ENCODE results near the gene UTS2.

UTS2 gene

GRCh38 chr1:7862211-7863060 is 9.6 kb upstream of the UTS2 start:
- no peak for DNase-seq

DNA sequence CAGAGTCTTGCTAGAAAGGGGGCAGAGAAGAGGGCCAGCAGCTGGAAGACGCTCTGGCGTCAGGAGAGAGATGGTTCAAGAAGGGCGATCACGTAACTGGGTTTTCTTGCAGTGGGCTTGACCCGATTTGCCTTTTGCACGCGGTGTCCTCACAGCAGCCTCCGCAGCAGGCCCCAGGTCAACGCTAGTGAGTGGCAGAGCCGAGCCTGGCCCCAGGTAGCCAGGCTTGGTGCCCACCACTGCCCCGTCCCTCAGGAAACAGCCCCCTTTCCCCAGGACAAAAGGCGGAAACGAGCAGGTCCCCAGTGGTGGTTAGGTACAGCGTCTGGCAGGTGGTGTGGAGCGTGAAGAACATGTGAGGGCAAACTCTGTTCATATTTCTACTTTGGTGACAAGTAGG is 8.6 kb upstream of the UTS2 start:
- DNase-seq = no peak

DNA sequence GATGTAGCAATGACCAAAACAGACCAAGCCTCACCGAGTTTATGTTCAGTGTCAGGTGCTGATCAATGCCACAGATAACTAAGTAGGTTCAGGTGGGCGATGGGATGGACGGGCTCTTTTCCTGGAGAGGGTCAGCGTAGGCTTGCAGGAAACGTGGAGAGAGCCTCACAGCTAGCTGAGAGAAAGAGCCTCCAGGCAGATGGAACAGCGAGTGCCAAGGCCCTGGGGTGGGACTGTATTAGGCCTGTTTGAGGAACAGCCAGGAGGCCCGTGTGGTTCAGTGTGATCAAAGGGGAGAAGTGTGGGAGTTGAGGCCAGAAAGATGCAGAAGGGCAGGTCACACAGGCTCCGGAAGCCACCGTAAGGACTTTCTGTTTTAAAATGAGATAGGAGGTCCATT is 7.3 kb upstream of the UTS2 start:
- DNase-seq = no peak

- no peak for DNase-seq
Observed at GRCh38 chr1:7859406-7859805, 6.5 kb upstream of the UTS2 start.

- DNase-seq = no peak
Observed at GRCh38 chr1:7857985-7858384, 5.1 kb upstream of the UTS2 start.

DNA sequence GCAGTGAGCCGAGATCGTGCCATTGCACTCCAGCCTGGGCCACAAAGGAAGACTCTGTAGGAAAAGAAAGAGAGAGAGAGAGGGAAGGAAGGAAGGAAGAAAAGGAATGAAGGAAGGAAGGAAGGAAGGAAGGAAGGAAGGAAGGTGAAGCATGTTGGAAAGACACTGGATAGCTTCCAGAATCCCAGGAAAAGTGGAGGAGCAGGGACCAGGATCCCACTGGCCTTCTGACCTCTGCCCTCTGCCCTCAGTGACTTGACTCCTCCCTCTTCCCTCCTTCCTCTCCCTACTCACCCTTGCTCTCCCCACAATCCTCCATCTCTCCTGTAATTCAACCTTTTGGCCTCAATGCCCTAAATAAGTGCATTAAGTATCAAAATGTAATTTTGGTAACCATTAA is 4.1 kb upstream of the UTS2 start:
- no peak for DNase-seq

DNA sequence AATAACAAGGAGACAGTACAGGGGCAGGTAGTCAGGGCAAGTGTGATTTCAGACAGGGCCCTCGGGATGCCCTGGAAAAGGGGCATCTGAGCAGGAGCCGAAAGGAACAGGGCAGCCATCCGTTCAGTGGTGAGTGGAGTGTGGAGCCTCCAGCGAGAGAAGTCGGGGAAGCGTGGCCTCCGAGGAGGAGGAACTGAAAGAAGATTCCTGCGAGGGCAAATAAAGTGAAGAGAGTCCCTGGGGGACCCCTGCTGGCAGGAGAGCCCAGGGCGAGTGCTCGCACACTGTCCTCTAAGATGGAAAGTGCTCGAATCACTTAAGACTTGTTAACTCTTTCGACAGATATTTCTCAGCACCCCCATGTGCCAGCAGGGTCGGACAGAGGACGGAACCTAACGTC is 3.5 kb upstream of the UTS2 start:
- no peak for DNase-seq

DNA sequence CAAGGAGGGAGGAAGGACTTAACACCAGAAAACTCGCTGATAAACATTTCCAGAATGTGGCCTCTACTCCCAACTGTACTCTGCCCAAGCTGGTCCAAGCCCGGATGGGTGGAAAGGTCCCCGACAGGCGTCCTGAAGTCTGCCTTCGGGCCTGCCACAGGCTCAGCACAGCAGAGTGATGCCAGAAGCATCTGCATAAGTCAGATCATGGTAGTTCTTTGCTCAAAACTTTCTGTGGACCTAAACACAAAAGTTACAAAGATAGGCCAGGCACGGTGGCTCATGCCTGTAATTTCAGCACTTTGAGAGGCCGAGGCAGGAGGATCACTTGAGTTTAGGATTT is 790 bp upstream of the UTS2 start:
- DNase-seq = no peak

DNA sequence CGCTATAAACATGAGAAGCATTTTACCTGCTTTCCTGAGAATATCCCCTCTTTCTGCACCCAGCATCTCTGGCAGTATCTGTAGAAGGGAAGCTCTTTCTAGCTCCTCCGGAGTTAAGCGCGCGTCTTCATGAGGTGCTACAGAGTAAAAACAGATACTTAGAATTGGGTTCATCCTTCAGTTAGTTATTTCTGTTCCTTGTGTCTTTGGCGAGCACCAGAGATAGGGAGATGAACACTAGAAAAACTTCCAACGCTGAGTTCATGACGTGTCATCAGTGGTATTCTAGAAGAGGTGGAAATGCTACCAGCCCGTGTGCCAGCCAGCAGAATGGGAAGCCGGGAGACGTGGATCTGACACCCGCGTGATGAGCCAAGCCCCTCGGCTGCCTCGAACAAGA is 2.1 kb downstream of the UTS2 start:
- DNase-seq = no peak

DNA sequence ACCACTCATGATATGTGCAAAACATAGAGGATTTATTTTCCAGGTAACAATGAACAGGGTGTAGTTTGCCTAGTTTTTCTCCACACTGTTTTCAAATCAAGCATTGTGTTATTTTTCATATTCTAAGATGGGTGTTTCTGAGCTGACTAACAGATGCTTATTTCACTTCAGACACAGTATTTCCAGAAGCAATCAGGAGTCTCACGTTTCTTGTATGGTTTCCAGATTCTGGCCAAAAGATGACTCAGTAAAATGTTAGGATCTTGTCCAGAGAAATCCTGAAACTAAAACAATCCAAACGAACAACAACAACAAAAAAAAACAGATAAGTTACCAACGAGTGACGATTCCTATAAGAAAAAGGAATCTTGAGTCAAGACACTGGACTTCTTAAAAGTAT is 5.3 kb downstream of the UTS2 start:
- no peak for DNase-seq

GRCh38 chr1:7846656-7847055 is 6.2 kb downstream of the UTS2 start:
- no peak for DNase-seq

GRCh38 chr1:7845761-7846160 is 7.1 kb downstream of the UTS2 start:
- no peak for DNase-seq

DNA sequence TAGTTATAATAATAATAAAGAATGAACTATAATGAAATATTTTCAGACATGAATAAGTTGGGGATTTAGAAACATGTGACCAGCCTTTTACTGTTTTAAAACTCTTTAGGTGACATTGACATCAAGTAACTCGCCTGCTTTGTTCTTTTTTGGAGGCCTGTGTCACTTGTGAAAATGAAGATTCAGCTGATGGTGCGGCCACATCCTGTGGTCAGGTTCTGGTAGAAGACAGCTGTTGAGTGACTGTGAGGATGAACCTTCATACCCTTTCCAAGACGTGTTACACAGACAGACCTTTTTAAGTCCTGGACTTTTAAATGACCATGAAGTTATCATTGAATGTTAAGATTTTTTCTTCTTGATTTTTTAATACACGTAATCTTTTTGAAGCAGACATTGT is 10.3 kb downstream of the UTS2 start:
- no peak for DNase-seq

- no peak for DNase-seq
Observed at GRCh38 chr1:7839526-7839925, 13.3 kb downstream of the UTS2 start.

DNA sequence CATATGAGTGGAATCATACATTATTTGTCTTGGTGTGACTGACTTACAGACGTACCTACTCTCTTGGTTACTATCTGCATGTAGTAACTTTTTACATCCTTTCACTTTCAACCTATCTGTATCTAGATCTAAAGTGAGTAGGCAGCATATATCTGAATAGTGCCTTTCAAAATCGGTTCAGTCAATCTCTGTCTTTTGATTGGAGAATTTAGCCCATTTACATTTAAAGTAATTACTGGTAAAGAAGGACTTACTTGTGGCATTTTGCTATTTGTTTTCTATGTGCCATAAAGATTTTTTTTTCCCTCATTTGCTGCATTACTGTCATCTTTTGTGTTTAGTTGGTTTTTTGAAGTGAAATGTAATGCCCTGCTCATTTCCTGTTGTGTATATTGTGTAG is 14.2 kb downstream of the UTS2 start:
- no peak for DNase-seq

- DNase-seq = no peak
Observed at GRCh38 chr1:7833035-7833434, 19.8 kb downstream of the UTS2 start.

DNA sequence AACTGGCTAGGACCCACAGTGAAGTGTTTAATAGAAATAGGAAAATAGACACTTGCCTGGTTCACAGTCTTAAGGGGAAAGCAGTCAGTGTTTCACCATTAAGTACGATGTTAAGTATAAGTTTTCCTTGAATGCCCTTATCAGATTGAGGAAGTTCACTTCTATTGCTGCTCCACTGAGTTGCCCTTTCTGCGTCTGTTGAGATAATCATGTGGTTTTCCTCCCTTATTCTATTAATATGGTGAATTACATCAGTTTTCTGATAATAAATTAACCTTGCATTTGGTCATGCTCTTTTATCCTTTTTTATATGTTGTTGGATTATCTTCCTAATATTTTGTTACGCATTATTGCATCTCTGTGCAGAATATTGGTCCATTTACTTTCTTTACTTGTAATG is 21.4 kb downstream of the UTS2 start:
- DNase-seq = no peak

DNA sequence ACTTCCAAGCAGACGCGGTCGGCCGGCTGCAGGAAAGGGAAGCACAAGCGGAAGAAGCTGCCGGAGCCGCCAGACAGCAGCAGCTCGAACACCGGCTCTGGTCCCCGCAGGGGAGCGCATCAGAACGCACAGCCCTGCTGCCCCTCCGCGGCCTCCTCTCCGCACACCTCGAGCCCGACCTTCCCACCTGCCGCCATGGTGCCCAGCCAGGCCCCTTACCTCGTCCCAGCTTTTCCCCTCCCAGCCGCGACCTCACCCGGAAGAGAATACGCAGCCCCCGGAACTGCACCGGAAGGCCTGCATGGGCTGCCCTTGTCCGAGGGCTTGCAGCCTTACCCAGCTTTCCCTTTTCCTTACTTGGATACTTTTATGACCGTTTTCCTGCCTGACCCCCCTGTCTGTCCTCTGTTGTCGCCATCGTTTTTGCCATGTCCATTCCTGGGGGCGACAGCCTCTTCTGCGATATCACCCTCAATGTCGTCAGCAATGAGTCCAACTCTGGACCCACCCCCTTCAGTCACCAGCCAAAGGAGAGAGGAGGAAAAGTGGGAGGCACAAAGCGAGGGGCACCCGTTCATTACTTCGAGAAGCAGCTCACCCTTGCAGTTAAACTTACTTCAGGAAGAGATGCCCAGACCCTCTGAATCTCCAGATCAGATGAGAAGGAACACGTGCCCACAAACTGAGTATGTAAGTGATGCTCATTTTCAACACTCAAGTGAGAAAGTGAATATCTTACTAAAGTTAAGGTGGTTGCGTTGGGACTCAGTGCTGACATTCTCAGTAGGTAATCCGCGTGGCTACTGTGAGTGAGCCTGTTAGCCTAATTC is 25.5 kb downstream of the UTS2 start:
- DNase-seq = no peak

DNA sequence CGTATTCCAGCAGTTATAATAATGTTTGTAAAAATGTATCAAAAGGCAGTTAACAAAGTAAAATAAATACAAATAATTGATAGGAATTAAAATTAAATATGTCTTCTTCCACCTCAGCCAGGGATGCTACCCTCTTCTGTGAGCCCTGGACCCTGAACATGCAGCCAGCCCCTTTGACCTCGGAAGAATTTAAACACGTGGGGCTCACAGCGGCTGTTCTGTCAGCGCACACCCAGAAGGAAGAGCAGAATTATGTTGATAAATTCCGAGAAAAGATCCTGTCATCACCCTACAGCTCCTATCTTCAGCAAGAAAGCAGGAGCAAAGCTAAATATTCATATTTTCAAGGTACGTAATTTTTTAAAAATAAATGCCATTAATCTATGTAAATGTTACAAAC is 26.5 kb downstream of the UTS2 start:
- no peak for DNase-seq

DNA sequence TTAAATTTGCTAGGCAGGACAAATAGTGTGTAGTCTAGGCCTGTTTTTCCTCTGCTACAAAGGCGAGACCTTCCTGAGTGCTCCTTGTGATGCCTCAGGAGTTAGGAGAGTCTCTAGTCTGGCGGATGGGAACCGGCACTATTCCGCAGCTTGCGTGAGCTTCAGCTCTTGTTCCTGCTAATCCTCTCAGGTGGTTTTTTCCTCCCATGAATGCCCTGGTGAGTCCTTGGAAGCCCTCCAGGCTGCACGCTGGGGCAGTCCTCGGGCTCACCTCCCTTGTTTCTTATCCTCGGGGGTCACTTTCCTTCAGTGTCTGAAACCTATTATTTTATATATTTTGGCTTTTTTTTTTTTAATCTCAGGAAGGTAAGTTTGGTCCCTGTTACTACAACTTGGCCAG is 28.2 kb downstream of the UTS2 start:
- no peak for DNase-seq

- DNase-seq = no peak
Observed at GRCh38 chr1:7821282-7821681, 31.6 kb downstream of the UTS2 start.

DNA sequence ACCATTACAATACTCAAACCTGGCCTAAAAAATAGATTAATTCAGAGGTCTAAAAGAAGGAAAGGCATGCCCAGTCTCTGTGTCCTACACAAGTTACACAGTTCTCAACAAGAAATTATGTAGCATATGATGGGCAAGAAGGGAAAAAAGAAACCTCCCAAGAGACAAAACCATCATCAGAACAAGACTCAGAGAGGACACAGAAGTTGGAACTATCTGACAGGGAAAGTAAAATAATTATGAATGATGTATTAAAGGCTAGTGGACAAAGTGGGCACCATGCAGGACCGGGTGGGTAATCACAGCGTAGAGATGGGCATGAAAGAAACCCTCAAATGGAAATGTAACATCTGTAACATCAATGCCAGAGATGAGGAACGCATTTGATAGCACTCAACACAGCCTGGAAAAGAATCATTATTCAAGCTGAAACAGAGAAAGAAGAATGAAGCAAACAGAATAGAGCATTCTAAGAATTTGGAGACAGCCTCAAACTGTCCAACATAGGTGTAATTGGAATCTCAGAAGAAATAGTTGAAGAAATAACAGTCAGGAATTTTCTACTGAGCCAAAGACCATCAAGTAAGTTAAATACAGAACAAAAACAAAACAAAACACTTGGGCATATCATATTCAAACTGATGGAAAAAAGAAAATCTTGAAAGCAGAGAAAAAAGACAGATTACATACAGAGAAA is 39.0 kb downstream of the UTS2 start:
- no peak for DNase-seq

DNA sequence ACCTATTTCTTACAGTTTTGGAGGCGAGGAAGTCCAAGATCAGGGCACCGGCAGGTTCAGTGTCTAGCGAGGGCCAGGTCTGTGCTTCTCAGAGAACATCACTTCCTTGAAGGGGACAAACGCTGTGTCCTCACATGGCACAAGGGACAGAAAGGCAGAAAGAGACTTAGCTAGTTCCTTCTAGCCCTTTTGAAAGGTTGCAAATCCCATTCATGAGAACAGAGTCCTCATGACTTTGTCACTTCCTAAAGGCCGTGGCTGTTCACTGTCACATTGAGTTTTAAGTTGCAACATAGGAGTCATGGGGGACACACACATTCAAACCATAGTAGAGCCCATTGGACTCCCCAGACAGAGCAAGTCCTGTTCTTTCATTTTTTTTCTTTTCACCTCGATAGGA is 41.4 kb downstream of the UTS2 start:
- DNase-seq = no peak

GRCh38 chr1:7810395-7810794 is 42.5 kb downstream of the UTS2 start:
- peak; percentile 8 for DNase-seq

All from SHP77 treated with DMSO at 0.1 percent for 48 hours (cell line).